Fibroblast of the aortic adventitia (primary cell): Measurements from ENCODE around the gene DPM2. TPM values are rescaled to one million over a fixed set of nuclear protein-coding genes. Genes with fewer than 3 reads are reported as not detected.

Experiments used
- DNase-seq: peaks from one replicate; pipeline ENCODE4 v3.0.0-alpha.2; 2010; ENCODE audit warnings: low read depth
- H3K4me3 ChIP-seq: 2 replicates; pipeline ENCODE4 v1.5.1; 2011; ENCODE audit warnings: low read depth, mild to moderate bottlenecking, control low read depth, low read length, moderate library complexity
- CTCF ChIP-seq: IDR thresholded peaks from 2 replicates; pipeline ENCODE4 v1.5.1; 2011; ENCODE audit warnings: mild to moderate bottlenecking, low read length, control low read depth, inconsistent platforms; ENCODE audit not compliant: insufficient read depth
- total RNA-seq: library from RNA; depleted of rRNA; stranded (reverse); fragments of >200 nt; gene quantifications from 2 replicates; pipeline ENCODE4 v1.2.3, GENCODE V29; 2012; ENCODE audit warnings: low replicate concordance

Gene DPM2
- total RNA-seq, 1 donor = 19.9 TPM

- no peak for TF ChIP-seq CTCF
- H3K4me3 ChIP-seq = peak overlapping the region; percentile 86
- no peak for DNase-seq
Measured at GRCh38 chr9:127977009-127977883, 39.6 kb upstream of the DPM2 start.

- no peak for DNase-seq
- peak overlapping the region; percentile 45 for H3K4me3 ChIP-seq
- no peak for TF ChIP-seq CTCF
Measured at GRCh38 chr9:127976498-127976897, 38.8 kb upstream of the DPM2 start.

- no peak for DNase-seq
- H3K4me3 ChIP-seq = peak overlapping the region; percentile 45
- TF ChIP-seq CTCF = no peak
Measured at GRCh38 chr9:127975376-127976315, 38.0 kb upstream of the DPM2 start.

- H3K4me3 ChIP-seq = peak overlapping the region; percentile 44
- TF ChIP-seq CTCF = no peak
- peak; percentile 65 for DNase-seq
Measured at GRCh38 chr9:127974769-127975261, 37.2 kb upstream of the DPM2 start.

- TF ChIP-seq CTCF = no peak
- peak overlapping the region; percentile 44 for H3K4me3 ChIP-seq
- no peak for DNase-seq
Measured at GRCh38 chr9:127974001-127974768, 36.5 kb upstream of the DPM2 start.
